Measurements from ENCODE around the gene COL1A1.

Gene COL1A1

DNA sequence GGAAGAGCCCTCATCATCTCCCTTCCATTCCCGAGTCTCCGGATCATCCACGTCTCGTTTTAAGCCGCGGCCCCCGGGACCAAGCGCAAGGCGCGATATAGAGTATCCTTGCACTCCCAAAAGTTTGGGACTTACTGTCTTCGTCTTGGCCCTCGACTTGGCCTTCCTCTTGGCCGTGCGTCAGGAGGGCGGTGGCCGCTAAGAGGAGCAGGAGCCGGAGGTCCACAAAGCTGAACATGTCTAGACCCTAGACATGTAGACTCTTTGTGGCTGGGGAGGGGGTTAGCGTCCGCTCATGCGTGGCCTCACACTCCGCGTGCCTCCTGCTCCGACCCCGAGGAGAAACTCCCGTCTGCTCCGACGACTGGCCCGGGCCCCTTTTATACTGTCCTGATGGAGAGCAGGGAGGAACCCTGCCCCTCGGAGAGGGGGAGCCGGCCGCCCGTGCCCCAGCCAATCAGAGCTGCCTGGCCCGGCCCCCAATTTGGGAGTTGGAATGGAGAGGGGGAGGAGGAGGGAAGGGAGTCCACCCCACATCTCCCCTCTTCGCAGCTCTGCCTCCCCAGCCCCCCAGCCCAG, at the start of gene COL1A1:
Gene COL1A1 (minus strand): TSS at position 356 of the 579 bp plus-strand sequence. CDS start 118 bp downstream, at position 238.
- DNase-seq = no peak

DNA sequence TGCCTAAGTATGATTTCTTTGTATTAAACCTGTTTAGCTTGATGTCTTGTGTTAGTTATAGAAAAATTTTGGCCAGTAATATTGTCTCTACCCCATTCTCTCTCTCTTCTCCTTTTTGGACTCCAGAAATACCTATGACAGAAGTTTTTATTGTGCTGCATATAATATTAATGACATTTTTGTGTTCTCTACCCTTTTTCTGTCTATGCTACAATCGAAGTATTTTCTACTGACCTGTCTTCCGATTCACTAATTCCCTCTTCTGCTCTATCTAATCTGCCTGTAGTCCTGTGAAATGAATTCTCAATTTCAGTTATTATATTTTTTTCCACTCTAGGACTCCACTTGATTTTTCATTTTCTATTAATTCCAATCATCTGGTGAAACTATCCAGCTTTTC, 46.8 kb upstream of the COL1A1 start:
- no peak for DNase-seq

DNA sequence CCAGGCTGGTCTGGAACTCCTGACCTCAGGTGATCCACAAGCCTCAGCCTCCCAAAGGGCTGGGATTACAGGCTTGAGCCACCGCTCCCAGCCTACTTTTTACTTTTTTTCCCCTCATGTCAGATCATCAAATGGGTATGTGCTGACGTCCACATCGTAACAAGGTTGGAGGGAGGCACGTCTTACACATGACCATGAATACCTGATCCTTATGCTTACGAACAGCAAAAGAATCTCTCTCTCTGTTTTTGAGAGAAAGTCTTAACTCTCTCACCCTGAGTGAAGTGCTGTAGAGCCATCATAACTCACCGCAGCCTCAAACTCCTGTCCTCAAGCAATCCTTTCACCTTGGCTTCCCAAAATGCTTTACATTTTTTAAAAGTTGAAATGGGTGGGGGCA, 43.3 kb upstream of the COL1A1 start:
- no peak for DNase-seq

- no peak for DNase-seq
Observed at GRCh38 chr17:50241431-50241830, 40.0 kb upstream of the COL1A1 start.

DNA sequence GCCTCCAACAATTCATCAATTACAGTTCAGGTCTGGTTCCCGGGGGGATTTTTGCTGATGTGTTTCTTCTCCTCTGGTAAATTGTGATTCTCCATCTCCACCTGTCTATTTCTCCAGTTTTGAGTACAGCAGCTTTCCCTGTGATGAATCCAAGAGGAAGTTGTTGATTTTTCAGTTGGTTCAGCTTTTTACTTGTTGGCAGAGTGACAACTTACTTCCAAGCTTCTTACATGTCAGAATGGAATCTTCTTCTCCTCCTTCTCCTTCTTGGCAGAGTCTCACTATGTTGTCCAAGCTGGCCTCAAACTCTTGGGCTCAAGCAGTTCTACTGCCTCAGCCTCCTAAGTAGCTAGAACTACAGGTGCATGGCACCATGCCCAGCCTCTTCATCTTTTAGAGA, 39.4 kb upstream of the COL1A1 start:
- DNase-seq = no peak

DNA sequence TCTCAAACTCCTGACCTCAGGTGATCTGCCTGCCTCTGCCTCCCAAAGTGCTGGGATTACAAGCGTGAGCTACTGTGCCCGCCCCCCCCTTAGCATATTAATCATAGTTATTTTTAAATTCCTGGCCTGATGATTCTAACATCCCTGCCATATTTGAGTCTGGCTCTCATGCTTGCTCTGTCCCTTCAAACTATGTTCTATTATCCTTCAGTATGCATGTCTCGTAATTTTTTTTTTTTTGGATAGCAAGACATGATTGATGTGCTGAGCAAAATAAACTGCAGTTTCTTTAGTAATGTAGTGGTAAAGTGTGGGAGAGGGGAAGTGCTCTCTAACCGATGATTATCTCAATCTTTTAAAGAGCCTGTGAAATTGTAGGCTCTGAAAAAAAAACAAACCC, 38.5 kb upstream of the COL1A1 start:
- DNase-seq = no peak

DNA sequence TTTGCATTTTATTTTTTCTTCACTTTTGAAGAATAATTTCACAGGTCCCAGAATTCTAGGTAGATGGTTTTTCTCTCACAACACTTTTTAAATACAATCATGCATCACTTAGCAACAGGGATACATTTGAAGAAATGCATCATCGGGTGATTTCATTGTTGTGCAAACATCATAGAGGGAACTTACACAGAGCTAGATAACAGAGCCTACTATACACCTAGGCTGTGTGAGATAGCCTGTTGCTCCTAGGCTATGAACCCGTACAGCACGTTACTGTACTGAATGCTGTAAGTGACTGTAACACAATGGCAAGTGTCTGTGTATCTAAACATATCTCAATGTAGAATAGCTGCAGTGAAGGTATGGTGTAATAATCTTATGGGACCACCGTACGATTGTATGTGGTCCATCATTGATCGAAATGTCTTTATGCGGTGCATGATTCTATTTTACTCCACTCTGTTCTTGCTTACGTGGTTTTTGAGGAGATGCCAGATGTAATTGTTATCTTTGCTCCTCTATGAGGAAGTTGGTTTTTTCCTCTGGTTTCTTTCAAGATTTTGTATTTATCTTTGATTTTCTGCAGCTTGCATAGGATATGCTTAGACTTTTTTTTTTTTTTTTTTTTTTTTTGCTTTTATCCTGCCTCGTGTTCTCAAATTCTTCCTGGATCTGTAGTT, 37.3 kb upstream of the COL1A1 start:
- DNase-seq = no peak

- no peak for DNase-seq
Observed at GRCh38 chr17:50237901-50238300, 36.5 kb upstream of the COL1A1 start.

GRCh38 chr17:50234581-50234980, 33.1 kb upstream of the COL1A1 start:
- no peak for DNase-seq

DNA sequence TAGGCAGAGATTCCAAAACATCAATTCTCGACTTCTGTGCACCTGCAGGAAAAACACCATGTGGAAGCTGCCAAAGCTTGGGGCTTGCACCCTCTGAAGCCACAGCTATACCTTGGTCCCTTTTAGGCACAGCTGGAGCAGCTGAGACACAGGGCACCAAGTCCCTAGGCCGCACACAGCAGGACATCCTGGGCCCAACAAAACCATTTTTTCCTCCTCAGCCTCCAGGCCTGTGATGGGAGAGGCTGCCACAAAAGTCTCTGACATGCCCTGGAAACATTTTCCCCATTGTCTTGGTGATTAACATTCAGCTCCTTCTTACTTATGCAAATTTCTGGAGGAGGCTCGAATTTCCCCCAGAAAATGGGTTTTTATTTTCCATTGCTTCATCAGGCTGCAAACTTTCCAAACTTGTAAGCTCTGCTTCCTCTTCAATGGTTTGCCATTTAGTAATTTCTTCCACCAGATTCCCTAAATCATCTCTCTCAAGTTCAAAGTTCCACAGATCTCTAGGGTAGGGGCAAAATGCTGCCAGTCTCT, 24.3 kb upstream of the COL1A1 start:
- no peak for DNase-seq

DNA sequence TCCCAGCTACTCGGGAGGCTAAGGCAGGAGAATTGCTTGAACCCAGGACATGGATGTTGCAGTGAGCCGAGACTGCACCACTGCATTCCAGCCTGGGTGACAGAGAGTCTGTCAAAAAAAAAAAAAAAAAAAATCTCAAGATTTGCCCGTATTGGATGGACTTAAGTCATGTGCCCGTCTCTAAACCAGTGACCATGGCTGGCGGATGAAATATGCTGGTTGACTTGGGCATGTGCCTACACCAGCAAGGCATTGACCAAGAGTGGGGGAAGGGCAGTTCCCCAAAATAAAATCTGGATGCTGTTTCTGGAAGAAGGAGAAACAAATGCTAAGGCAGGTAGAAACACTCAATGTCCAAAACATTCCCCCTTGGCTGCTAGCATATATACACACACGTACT, 21.5 kb upstream of the COL1A1 start:
- DNase-seq = no peak

- no peak for DNase-seq
Observed at GRCh38 chr17:50221864-50222545, 20.6 kb upstream of the COL1A1 start.

- DNase-seq = no peak
Observed at GRCh38 chr17:50221266-50221863, 19.9 kb upstream of the COL1A1 start.

DNA sequence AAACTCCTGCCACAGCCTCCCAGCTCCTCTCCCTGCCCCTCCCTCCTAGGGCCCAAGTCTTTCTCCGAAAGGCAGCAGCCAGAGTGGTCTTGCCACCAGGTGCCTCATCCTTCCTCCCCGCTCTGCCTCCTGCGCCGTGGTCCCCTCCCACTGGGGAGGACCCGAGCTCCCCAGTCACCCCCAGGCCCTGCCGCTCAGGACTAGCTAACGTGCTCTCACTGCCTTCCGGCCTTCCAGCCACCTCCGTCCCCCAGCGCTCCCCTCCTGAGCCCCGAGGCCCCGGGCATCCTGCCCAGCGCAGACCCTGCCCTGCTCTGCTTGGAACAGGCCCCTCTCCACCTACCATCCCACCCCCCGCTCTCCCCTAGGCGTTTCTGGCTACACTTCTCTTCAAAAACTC, 19.4 kb upstream of the COL1A1 start:
- no peak for DNase-seq

DNA sequence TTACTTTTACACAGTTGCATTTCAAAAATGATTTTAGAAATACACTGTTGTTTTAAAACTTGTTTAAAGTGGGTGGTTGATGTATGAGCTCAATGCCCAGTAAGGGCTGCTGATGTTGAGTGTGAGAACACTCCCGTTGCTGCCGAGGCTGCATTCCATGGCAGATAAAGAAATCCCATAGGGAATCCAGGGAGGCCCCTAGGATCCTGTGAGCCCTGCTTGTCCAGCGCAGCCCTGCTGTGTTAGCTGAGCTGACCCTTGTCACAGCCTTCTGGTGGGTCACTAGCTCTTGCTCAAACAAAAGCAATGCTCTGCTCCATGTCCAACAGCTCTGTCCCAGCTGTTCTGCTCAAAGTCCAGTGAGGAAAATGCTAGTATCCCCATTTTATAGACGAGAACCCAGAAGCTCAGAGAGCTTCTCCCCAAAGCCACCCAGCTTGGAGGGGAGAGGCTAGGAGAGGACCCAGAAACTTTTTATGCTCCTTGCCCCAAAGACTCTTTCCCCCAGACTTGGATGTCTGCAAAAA, 18.6 kb upstream of the COL1A1 start:
- no peak for DNase-seq

DNA sequence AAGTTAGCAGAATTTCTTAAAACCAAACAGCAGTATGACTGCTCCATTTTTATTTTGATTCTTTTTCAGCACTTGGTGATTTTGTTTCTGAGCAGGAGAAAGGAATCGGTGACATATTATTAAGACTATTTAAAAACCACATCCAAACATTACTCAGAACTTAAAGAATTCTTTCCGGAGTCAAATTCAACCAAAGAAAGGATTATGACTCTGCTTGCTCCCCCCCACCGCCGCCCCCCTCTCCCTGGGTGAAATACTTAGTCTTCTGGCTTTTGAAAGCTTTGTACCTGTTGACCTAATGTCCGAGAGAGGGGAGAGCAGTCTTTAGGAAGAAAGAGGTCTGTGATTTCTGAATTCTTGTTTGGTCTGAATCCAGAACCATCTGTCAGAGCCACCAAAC, 17.9 kb upstream of the COL1A1 start:
- DNase-seq = no peak

DNA sequence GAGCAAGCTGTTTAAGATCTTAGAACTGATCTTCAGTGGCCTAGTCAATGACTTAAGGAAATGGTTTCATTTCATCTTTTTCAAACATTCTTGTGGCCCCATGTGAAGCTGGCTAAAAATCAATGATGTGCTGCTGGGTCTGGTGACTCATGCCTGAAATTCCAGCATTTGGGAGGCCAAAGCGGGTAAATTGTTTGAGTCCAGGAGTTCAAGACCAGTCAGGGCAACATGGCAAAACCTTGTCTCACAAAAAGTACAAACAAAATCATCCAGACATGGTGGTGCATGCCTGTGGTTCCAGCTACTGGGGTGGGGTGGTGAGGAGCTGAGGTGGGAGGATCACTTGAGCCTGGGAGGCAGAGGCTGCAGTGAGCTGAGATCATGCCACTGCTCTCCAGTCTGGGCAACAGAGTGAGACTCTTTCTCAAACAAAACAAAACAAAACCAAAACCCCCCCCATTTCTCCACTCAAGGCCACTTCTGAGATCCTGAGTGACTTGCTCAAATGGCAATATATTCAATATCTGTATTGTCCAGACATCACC, 17.4 kb upstream of the COL1A1 start:
- no peak for DNase-seq

GRCh38 chr17:50218071-50218759, 16.8 kb upstream of the COL1A1 start:
- DNase-seq = no peak

GRCh38 chr17:50217591-50217990, 16.2 kb upstream of the COL1A1 start:
- no peak for DNase-seq

GRCh38 chr17:50214976-50215760, 13.7 kb upstream of the COL1A1 start:
- no peak for DNase-seq
